HTERT RPE-1 (cell line): ENCODE results near the gene BACH2.

Experiments
- in situ Hi-C: fragments of 300-500 bp; cut with MboI; formaldehyde crosslinking; loops from 4 replicates; pipeline ENCODE4 v1.14.3; 2020; ENCODE audit warnings: low sequenced_read_pairs

BACH2 gene

DNA sequence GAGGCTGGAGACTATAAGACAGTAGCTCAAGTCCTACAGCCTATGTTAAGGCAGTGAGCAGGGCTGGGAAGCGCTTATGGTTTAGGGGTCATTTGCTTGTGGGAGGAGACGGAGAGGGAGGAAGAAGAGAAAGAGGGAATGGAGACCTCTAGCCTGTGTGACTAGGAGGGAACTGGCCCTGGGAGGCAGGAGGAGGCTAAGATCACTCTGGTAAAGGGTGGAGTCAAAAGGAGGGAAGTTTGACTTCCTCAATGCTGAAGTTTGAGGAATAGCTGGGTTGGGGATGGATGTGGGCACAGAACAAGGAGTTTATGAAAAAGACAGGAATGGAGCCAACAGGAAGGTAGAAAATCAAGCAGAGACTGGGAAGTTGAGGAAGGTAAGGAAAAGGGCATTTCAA lies 6.4 kb upstream of the BACH2 start:
- in situ Hi-C loops = no loop called here

GRCh38 chr6:90302320-90302719 lies 5.7 kb upstream of the BACH2 start:
- in situ Hi-C loops = no loop called here

- in situ Hi-C loops = no loop called here
These were observed 5.2 kb upstream of the BACH2 start for GRCh38 chr6:90301816-90302215.

DNA sequence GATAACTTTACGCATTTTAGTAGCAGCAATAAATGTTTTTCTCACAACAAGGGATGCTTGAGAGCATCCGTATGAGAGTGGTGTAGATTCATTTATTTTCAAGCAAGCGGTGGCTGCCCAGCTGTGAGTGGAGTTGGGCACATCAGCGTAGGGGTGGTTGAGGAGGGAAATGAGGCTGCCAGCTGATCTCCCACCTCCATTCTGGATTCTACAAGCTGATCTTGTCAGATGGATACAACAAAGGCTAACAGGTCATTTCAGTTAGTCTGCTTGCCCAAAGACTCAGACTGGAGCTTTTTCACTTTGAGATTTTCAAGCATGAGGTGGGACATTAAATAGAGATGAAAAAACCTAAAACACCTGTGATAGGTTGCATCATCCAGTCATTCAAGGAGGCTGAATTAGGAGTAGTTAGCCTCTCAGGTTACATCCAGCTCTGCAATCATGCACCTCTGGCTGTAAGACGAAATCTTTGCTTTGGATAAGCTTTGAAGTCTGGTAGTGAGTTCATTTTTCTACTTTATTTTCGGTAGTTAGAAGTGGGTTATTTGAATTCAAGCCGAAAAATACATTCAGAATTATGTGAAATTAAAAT lies 1.9 kb upstream of the BACH2 start:
- in situ Hi-C loops = no loop called here

DNA sequence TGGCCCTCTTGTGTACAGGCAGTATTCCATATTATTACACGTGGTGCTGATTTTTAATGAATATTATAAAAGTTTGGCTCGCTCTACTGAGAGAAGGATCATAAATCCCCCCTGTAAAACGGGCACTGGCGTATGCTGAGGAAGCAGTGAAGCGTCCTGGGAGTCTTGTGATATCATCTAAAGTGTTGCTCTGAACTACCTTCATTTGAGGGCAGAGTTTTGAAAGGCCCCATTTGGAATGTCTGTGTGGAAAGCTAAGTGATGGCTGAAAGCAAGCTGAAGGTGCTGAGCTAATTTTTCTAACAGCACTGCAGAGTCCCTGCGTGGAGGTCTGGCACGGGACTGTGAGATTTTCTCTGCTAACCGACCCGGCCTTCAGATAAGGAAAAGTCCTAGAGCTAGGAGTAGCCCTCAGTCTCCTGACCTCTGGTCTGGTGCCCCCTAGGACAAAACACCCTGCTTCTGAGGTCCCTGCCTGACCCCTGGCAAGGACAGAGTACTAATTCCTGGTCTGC lies 1.3 kb upstream of the BACH2 start:
- in situ Hi-C loops = no loop called here

DNA sequence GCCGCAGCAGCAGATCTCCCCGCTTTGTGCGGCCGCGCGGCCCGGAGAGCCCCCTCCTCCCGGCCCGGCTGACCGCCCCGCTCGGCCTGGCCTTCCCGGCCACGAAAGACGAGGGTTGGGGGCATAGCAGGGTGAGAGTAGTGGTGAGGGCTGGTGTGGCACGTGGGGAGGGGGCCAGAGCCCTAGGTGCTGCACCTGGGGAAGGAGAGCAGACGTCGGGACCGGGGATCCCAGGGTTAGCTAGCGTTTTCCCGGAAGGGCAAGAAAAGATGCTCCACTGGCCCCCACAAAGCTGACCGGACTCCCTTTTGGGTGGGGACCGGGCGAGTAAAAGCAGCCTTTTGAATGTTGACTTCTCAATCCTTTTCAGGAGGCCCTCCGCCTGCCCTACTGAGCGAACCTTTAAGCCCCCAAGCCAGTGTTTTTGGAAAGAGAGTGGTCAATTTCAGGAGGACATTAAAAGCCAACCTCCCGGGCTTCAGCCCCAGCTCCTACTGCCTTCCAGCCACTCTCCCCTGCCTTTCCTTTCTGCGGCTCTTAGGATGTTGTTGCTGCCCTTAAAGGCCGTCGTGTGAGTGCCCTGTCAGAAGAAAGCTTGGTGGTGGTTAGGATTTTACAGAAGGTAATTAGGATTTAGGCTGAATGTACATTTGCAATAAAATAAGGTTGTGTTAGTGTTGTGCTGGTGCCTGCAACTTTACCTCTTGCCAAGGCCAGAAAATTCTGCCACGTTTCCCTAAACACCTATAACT lies 648 bp upstream of the BACH2 start:
- in situ Hi-C loops = no loop called here

- in situ Hi-C loops = no loop called here
These were observed 746 bp downstream of the BACH2 start for GRCh38 chr6:90295854-90296340.

GRCh38 chr6:90294989-90295853 lies 1.4 kb downstream of the BACH2 start:
- in situ Hi-C loops = no loop called here

DNA sequence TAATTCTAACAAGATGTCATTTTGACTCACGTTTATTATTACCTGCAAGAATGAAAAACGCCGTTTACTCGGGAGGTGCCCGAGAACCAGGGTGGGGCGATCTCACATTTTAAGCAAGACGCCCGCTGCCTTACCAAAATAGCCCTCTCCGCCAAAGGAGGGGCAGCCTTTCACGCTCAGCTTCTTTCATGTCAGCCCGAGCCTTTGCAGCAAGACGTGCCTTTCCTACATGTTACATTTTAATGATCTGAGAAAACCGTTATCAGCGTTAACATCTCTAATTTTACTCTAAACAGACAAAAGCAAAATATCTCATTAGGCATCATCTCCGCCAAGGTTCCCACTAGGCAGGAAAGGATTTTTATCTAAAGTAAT lies 2.0 kb downstream of the BACH2 start:
- in situ Hi-C loops = no loop called here

DNA sequence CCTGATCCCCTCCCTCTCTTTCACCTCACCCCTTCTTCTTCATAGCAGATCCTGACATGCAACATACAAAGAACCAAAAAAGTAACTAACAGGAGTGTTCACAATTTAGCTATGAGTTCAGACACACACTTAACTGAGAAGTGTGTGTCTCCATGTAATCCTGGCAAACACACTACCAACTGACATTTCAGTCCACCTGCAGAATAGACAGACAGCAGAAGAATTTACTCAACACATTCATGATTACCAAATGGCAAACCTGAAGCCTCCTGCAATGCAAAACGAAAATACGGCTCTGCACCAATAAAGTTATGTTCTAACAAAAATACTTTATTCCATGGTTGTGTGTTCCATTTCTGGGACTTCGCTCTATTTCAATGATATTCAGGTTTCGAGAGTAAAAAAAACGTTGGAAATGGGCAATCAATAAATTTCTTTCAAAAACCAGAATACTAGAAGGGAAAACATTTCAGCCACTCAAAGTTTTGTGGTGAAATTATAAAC lies 2.6 kb downstream of the BACH2 start:
- in situ Hi-C loops = no loop called here

DNA sequence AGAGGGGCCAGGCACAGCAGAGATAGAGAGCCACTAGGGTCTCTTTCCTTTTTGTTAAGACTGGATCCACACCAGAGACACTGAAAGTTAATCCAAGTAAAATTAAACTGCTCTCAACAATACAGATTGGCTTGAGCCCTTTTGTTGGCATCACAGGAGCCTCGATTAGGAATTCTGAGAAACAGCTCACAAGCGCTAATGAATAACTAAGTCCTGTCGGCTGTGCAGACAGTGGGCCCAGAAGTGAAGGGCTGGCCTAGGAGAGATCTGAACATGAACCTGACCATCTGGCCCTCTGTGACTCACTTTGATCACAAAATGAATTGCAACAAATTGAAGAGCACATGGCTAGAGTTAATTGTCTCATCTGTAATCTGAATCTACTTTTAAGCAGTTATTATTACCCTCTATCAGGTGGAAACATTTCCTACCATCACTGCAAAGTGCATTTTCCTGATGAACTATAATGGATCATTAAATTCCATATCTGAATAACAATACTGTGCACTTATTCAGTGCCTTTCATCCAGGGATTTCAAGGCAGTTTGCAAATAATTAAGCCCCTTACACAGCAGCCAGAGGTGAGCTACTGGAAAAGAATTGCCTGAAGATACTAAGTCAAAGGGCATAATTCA lies 3.2 kb downstream of the BACH2 start:
- in situ Hi-C loops = no loop called here

DNA sequence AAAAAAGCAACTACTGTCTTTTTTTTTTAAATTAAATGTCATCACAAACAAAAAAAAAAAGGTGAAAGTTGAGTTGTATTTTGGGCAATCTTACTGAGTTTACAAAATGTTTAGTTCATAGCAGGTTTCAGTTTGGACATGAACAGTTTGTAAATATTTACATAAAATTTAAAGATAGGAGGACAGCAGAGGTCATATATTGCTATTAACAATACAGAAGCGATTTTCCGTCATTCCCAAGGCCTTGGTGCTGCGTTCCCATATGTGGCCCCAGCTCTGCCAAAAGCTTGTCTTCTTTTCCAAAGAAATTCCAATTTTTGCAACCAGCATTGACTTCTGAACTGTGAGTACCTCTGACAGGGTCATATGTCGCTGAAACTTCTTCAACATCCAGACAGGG lies 5.1 kb downstream of the BACH2 start:
- in situ Hi-C loops = no loop called here

DNA sequence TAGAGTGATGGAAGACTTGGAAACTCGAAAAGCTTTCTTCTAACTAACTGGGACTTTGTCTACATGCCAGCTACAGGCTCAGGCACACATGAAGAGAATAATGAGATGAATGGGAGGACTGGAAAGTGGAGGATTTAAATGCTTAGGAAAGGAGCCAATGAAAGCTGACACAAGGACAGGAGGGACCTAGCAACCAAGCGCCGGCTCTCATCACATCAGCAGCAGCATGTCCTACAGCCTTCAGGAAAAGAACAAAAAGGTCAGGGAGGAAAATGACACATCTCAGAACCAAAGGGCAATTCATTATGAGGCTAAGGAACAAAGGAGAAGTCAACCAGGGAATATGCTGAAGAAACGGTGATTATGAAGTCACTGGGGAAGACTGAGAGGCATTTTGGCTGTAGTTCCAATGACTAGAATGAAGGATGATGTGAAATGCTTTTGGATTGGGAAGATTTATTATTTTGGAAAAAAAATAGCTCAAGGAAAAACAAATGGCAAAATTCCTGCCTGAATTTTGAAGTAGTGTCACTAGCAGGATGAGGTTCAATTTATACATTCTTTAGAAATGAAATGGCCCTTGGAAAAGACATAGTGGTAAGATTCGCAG lies 5.7 kb downstream of the BACH2 start:
- in situ Hi-C loops = no loop called here

DNA sequence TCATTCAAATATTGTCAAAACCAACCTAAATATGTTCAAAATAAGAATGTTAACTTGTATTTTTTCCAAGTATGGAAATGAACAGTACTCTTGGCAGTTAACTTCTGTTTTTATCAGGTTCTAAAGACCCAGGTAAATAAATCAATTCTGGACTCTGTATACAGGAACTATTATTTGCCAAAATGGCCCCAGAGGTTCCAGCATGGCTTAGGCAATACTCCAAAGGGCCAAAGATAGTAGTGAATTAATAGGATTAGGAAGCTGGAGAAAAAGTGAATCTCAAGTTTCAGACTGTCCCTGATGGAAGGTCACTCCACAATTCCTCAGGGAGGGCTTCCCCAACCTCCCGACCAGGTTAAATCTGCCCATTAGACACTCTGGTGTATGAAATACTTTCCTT lies 6.7 kb downstream of the BACH2 start:
- in situ Hi-C loops = no loop called here

DNA sequence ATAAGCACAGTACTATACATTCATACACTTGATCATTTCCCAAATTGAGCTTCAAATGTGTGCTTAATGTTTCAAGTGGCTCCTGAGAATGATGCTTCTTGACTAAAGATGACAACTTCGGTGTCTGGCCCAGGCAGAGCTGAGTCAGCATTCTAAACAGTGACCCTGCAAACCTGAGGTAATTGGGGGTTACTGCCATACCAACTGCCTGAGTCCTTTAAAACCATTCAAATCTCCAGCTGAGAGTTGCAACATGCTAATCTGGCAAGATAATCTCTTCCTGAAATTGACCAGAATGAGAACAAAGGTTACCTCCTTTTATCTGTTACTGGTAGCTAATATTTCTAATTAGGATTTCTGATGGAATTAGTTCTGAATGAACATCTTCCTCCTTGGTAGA lies 8.2 kb downstream of the BACH2 start:
- in situ Hi-C loops = no loop called here

DNA sequence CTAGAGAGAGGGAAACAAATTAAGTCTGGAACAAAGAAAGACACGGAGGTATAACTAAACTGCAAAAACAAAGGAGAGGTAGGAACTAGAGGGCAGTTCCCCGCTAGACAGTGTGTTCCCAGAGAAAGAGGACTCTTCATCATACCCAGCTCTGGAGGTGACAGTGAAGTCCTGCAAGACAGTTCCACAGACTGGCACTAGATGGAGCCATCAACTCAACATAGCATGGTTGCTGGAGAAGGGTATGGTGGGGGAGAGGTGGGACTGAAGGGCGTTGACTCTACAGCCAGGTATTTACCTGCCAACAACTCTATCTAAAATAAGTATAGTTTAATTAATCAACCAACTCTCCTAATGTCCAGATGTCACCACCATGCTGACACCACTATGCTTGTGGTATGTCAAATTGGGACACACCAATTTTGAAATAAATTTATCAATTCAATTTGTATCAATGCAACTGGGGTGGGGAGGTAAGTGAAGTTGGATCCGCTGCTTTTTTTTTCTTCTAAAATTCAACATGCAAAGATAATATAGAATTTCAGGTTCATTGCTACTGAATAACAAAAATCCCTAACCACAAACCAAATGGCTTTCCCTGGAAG lies 9.7 kb downstream of the BACH2 start:
- in situ Hi-C loops = no loop called here

GRCh38 chr6:90285611-90286381 lies 10.8 kb downstream of the BACH2 start:
- in situ Hi-C loops = no loop called here

DNA sequence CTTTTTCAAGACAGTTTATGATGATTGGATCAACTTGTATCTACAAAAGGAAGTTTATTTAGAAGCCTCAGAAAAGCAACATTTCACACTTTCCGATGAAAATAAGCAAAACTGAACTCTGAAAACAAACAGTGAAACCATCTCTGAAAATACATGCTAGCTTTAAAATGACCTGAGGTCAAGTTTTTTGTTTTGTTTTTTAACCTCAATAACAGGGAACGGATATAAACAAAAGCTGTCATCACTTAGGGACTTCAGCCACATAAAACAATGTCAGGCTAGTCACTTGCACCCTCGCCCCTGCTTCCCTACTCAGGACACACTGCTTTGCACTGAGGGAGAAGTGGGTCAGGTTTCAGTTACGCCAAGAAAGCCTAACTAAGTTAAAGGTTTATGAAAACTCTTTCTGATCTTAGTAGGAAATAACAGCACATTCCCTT lies 11.6 kb downstream of the BACH2 start:
- in situ Hi-C loops = no loop called here
